Fibroblast of lung (primary cell): ENCODE measurements around the gene VWC2L. TPM values are rescaled to one million over a fixed set of nuclear protein-coding genes. Genes with fewer than 3 reads are reported as not detected.

ENCODE experiments used
- DNase-seq, 2 donors: peaks; one replicate each; pipeline versions ENCODE4 v3.0.0 to v3.0.0-alpha.2; 2010; ENCODE audit warnings: low read depth in 2 of 2
- H2AFZ ChIP-seq: 2 replicates; pipeline ENCODE4 v1.5.1; 2012; ENCODE audit warnings: low read length, control low read depth, inconsistent platforms
- H3K27ac ChIP-seq: 2 replicates; pipeline ENCODE4 v1.5.1; 2011; ENCODE audit warnings: low read length, control low read depth; ENCODE audit not compliant: insufficient read depth
- H3K27me3 ChIP-seq: 2 replicates; pipeline ENCODE4 v1.5.1; 2011; ENCODE audit warnings: mild to moderate bottlenecking, low read length; ENCODE audit not compliant: control insufficient read depth, insufficient read depth
- H3K36me3 ChIP-seq: 2 replicates; pipeline ENCODE4 v1.5.1; 2011; ENCODE audit warnings: low read length; ENCODE audit not compliant: control insufficient read depth, insufficient read depth
- H3K4me1 ChIP-seq: 2 replicates; pipeline ENCODE4 v1.5.1; 2011; ENCODE audit warnings: low read length; ENCODE audit not compliant: control insufficient read depth, insufficient read depth; ENCODE audit errors: extremely low read depth
- H3K4me2 ChIP-seq: 2 replicates; pipeline ENCODE4 v1.5.1; 2011; ENCODE audit warnings: low read length, control low read depth; ENCODE audit not compliant: insufficient read depth; ENCODE audit errors: extremely low read depth
- H3K4me3 ChIP-seq, 4 experiments: fragments of 200-600 bp in 1 of 4; sonication (generic) in 1 of 4; replicated peaks in 1 of 4; 2 replicates each; pipeline ENCODE4 v1.5.1; 2011 to 2016; ENCODE audit warnings: low read length in 4 of 4, low read depth in 3 of 4, mild to moderate bottlenecking in 3 of 4, control low read depth in 2 of 4, inconsistent platforms in 1 of 4, mixed read lengths in 1 of 4; ENCODE audit not compliant: insufficient read depth in 1 of 4; ENCODE audit errors: control extremely low read depth in 1 of 4
- H3K79me2 ChIP-seq: 2 replicates; pipeline ENCODE4 v1.5.1; 2012; ENCODE audit warnings: mild to moderate bottlenecking, low read length, inconsistent platforms; ENCODE audit not compliant: control insufficient read depth, insufficient read depth
- H3K9ac ChIP-seq: 2 replicates; pipeline ENCODE4 v1.5.1; 2011; ENCODE audit warnings: mild to moderate bottlenecking, low read length, control low read depth; ENCODE audit not compliant: insufficient read depth
- H3K9me3 ChIP-seq: 2 replicates; pipeline ENCODE4 v1.5.1; 2012; ENCODE audit warnings: low read depth, low read length; ENCODE audit not compliant: control insufficient read depth, insufficient read depth
- H4K20me1 ChIP-seq: 2 replicates; pipeline ENCODE4 v1.5.1; 2011; ENCODE audit warnings: low read length; ENCODE audit not compliant: control insufficient read depth, insufficient read depth; ENCODE audit errors: extremely low read depth
- EZH2 ChIP-seq: IDR thresholded peaks from 2 replicates; pipeline ENCODE4 v1.5.1; 2012; ENCODE audit warnings: low read length, control low read depth, mild to moderate bottlenecking; ENCODE audit errors: missing control alignments
- polyA plus RNA-seq, 2 donors: library from polyadenylated mRNA; depleted of rRNA in 1 of 2; stranded (reverse) in 1 of 2; unstranded in 1 of 2; fragments of >200 nt; gene quantifications; 2 replicates each; pipeline ENCODE4 v1.2.1, GENCODE V29; 2011 to 2012; ENCODE audit warnings: missing spikeins in 1 of 2
- total RNA-seq: library from RNA; depleted of rRNA; stranded (reverse); fragments of >200 nt; gene quantifications from 2 replicates; pipeline ENCODE4 v1.2.1, GENCODE V29; 2014
- TF ChIP-seq, protein P1 (sequence below), 2 donors: IDR thresholded peaks in 1 of 2; conservative IDR thresholded peaks in 1 of 2; 1 replicate in 1 of 2; 2 replicates in 1 of 2; pipeline ENCODE4 v1.5.1; 2011 to 2012; ENCODE audit warnings: low read length in 2 of 2, control low read depth in 1 of 2, inconsistent platforms in 1 of 2, low read depth in 1 of 2, mild to moderate bottlenecking in 1 of 2

The VWC2L gene
- total and polyA plus RNA-seq, 2 donors (not counting 1 experiment from before 2014, with no cell fraction given) = not detected

- H3K27me3 ChIP-seq = no peaks in the 10 kb centered on the region
- H3K4me3 ChIP-seq = no peak overlapping the region
- no peak overlapping the region for H3K27ac ChIP-seq
- H3K36me3 ChIP-seq = no peaks in the 10 kb centered on the region
- no peaks in the 10 kb centered on the region for H3K9me3 ChIP-seq
- no peak for TF ChIP-seq EZH2
- TF ChIP-seq, protein P1, sequence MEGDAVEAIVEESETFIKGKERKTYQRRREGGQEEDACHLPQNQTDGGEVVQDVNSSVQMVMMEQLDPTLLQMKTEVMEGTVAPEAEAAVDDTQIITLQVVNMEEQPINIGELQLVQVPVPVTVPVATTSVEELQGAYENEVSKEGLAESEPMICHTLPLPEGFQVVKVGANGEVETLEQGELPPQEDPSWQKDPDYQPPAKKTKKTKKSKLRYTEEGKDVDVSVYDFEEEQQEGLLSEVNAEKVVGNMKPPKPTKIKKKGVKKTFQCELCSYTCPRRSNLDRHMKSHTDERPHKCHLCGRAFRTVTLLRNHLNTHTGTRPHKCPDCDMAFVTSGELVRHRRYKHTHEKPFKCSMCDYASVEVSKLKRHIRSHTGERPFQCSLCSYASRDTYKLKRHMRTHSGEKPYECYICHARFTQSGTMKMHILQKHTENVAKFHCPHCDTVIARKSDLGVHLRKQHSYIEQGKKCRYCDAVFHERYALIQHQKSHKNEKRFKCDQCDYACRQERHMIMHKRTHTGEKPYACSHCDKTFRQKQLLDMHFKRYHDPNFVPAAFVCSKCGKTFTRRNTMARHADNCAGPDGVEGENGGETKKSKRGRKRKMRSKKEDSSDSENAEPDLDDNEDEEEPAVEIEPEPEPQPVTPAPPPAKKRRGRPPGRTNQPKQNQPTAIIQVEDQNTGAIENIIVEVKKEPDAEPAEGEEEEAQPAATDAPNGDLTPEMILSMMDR (conservative IDR thresholded peaks at IDR 0.05 in 1 of 2, IDR thresholded peaks at IDR 0.05 in 1 of 2; ENCODE audit: low read depth in 1 of 2, low read length in 2 of 2) = no peak
- no peak overlapping the region for H3K9ac ChIP-seq
- H2AFZ ChIP-seq = no peak overlapping the region
- DNase-seq = no peak
- H3K4me1 ChIP-seq = no peaks in the 10 kb centered on the region
- H3K4me2 ChIP-seq = no peak overlapping the region
- H4K20me1 ChIP-seq = no peaks in the 10 kb centered on the region
- H3K79me2 ChIP-seq = no peaks in the 10 kb centered on the region
These were observed 191.2 kb downstream of the VWC2L start for GRCh38 chr2:214601852-214602633.

DNA sequence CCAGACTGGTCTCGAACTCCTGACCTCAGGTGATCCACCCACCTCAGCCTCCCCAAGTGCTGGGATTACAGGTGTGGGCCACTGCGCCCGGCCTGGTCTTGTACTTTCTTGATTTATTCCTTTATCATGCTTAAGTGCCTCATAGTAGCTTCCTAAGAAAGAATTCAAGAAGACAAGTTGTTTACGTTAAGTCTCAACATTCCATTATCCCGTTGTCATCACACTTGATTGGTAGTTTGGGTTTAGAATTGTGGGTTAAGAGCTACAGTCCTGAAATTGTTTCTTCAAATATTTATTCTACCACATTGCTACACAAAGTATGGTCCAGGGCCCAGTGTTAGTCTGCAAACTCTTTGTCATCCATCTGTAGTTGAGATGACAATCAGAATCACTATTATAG is 194.0 kb downstream of the VWC2L start:
- no peaks in the 10 kb centered on the region for H3K9me3 ChIP-seq
- no peaks in the 10 kb centered on the region for H3K4me1 ChIP-seq
- H3K4me3 ChIP-seq = no peak overlapping the region
- H2AFZ ChIP-seq = no peak overlapping the region
- no peak overlapping the region for H3K4me2 ChIP-seq
- H3K79me2 ChIP-seq = no peaks in the 10 kb centered on the region
- no peak overlapping the region for H3K9ac ChIP-seq
- no peak for TF ChIP-seq EZH2
- TF ChIP-seq, protein P1 (conservative IDR thresholded peaks at IDR 0.05 in 1 of 2, IDR thresholded peaks at IDR 0.05 in 1 of 2; ENCODE audit: low read depth in 1 of 2, low read length in 2 of 2) = no peak
- no peaks in the 10 kb centered on the region for H3K27me3 ChIP-seq
- DNase-seq = peak in 1 of 2 donors; percentile 91
- no peak overlapping the region for H3K27ac ChIP-seq
- no peaks in the 10 kb centered on the region for H4K20me1 ChIP-seq
- H3K36me3 ChIP-seq = no peaks in the 10 kb centered on the region

DNA sequence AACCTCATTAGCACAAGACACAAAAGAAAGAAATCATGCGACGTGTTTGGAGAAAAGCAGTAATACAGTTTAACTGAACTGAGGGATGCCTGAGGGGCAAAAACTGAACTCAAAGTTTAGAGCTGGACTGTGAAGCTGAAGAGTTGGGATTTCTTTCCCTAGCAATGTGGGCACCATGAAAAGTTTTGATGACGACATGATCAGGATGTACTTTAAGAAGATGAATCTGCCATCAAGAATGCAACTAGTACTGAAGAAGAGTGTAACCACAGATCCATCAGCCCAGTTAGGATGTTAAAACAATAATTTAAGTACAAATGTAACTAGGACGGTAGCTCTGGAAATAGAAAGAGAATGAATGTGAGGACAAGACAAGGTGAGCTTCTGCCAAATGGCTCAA is 196.2 kb downstream of the VWC2L start:
- no peak overlapping the region for H2AFZ ChIP-seq
- H4K20me1 ChIP-seq = no peaks in the 10 kb centered on the region
- no peaks in the 10 kb centered on the region for H3K36me3 ChIP-seq
- no peak overlapping the region for H3K9ac ChIP-seq
- no peak overlapping the region for H3K4me3 ChIP-seq
- no peaks in the 10 kb centered on the region for H3K79me2 ChIP-seq
- H3K4me2 ChIP-seq = no peak overlapping the region
- no peaks in the 10 kb centered on the region for H3K27me3 ChIP-seq
- DNase-seq = peak in 1 of 2 donors; percentile 37
- H3K4me1 ChIP-seq = no peaks in the 10 kb centered on the region
- H3K9me3 ChIP-seq = no peaks in the 10 kb centered on the region
- no peak overlapping the region for H3K27ac ChIP-seq
- TF ChIP-seq, protein P1 (conservative IDR thresholded peaks at IDR 0.05 in 1 of 2, IDR thresholded peaks at IDR 0.05 in 1 of 2; ENCODE audit: low read depth in 1 of 2, low read length in 2 of 2) = no peak
- no peak for TF ChIP-seq EZH2
